Measurements from ENCODE around the gene MPLKIP.
A peak's percentile ranks its signal among the peaks of the same experiment; 100 is the strongest.
"Not testable (repeated sequence)": the region's sequence is repeated elsewhere in the genome, so short reads cannot be mapped to it uniquely, and the experiment has no call there.

MPLKIP gene

GRCh38 chr7:40134428-40135316, at the start of gene MPLKIP, which contains the start of gene SUGCT:
TSS of gene MPLKIP (minus strand) at chr7:40134622. CDS start at chr7:40134567, 55 bp downstream.
TSS of gene SUGCT (plus strand) at chr7:40135005.
- peak; percentile 83 for DNase-seq

- DNase-seq, result no peak
Measured at GRCh38 chr7:40182452-40182851, 48.0 kb upstream of the MPLKIP start.

GRCh38 chr7:40177071-40177470, 42.6 kb upstream of the MPLKIP start:
- DNase-seq, result no peak

DNA sequence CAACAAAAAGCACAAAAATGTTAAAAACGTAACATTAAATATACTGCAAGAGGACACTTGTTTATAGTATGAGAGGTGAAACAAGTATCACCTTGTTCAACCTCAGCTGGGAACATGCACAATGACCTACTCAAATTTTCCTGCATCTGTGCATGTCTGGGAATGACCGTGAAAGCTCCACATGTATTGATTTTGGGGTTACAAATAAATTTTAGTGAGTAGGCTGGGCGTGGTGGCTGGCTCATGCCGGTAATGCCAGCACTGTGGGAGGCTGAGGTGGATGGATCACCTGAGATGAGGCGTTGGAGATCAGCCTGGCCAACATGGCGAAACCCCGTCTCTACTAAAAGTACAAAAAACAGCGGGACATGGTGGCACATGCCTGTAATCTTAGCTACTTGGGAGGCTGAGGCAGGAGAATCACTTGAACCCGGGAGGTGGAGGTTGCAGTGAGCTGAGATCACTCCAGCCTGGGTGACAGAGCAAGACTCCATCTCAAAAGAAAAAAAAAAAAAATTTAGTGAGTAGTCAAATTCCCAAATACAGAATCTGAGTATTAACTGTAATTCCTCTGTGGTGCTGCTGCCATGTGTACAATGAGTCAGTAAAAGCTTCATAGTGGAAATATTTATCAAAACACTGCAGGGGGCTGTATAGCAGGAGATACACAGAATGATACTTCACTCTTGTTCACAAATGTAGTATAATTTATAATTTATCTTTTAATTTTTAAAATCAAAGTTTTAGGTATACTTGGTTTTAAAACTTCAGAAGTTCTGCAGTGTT, 41.5 kb upstream of the MPLKIP start:
- DNase-seq, result no peak

DNA sequence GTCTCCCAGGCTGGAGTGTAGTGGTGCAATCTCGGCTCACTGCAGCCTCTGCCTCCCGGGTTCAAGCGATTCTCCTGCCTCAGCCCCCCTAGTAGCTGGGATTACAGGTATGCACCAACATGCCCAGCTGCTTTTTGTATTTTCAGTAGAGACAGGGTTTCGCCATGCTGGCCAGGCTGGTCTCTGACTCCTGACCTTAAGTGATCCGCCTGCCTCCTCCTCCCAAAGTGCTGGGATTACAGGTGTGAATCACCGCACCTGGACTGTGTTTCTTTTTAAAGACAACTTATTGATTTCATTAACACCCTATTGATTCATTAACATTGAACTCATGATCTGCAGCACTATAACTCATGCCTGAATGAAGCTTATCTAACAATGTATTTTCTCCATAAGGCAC, 40.8 kb upstream of the MPLKIP start:
- not testable (repeated sequence) for DNase-seq

DNA sequence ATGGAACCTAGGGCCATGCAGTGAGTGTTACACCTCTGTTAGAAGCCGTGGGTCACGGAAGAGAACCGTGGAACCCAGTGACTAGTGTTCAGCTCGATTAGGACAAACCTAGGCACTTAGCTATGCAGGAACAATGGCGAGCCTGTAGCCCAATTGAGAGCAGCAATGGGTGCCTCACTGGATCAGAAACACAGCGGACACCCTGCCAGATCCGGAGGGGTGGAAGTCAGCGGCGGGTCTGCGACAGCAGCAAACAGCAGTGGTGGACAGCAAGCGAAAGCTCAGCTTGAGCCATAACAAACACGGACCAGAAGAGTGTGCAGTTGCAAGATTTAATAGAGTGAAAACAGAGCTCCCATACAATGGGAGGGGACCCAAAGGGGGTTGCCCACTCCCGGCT, 38.7 kb upstream of the MPLKIP start:
- DNase-seq, result not testable (repeated sequence)

DNA sequence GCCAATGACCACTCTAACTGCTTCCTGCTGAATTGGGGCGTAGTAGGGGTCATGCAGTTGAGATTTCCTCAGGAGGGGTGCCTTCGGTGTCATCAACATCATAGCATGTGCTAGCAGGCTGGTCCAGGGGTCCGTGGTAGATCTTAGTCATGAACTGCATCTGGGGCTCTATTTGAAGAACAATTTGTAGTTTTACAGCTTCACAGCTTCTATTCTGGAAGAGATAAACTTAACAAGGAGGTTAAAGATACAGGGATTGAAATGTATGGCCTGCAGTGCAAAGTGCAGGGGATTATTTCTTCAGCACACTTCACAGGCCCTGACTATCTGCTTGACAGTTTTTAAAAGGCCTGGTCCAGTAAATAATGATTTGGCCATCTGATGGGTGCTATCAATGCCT, 33.8 kb upstream of the MPLKIP start:
- DNase-seq, result not testable (repeated sequence)

DNA sequence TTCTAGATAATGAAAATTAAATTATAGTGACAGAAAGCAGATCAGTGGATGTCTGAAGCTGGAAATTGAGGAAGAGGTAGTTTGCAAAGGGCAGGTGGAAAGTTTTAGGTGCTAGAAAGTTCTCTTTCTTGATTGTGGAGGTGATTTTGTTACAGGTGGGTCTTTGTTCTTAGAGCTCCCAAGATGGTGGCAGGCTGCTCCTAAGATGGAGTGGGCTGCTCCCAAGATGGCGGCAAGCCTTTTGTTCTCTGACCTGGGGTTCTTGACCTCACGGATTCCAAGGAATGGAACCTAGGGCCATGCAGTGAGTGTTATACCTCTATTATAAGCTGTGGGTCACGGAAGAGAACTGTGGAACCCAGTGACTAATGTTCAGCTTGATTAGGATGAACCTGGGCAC, 32.9 kb upstream of the MPLKIP start:
- DNase-seq, result no peak

- no peak for DNase-seq
Measured at GRCh38 chr7:40165216-40165615, 30.8 kb upstream of the MPLKIP start.

DNA sequence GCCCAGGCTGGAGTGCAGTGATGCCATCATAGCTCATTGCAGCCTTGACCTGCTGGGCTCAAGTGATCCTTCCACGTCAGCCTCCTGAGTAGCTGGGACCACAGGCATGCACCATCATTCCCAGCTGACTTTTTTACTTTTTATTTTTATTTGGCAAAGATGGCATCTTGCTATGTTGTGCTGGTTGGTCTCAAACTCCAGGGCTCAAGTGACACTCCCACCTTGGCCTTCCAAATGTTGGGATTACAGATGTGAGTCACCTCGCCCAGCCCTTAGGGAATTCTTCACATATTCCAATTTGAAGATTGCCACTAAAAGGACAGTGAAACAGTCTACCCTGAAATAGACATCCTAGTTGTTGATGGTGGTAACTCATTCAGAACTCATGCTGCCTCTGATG, 28.1 kb upstream of the MPLKIP start:
- no peak for DNase-seq

DNA sequence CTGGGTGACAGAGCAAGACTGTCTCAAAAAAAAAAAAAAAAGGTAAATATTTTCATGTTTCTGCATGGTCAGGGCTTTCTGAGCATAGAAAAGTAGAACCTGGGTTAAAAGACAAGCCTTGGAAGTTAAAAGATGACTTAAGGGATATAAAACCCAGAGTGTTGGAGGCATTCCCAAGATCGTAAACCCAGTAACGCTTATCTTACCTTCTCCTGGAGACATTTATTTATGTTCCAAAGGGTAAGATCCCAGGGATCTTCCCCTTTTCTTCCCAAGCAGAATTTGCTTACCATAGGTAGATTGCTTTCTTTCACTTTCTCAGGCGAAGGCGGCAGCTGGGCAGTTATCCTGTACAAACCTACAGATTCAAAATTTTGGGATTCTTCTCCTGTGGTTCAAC, 22.6 kb upstream of the MPLKIP start:
- no peak for DNase-seq

DNA sequence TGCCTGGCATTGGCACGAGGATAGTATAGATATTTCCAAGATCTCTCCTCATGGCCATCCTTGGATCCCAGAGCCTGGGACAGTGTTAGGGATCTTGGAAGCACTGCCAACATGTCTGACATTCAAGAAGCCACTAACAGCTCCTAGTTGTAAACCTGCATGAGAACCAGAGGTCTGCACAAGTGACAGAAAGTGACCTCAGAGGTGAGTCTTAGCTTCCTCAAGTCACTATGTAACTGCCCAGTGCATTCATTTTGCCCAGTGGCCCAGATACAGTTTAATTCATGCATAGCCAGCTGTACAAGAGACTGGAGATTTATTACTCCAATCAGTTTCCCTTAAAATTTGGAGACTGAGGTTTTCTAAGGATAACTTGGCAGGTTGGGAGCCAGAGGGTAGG, 17.1 kb upstream of the MPLKIP start:
- no peak for DNase-seq

GRCh38 chr7:40148671-40149070, 14.2 kb upstream of the MPLKIP start:
- no peak for DNase-seq

- DNase-seq, result not testable (repeated sequence)
Measured at GRCh38 chr7:40148247-40148580, 13.8 kb upstream of the MPLKIP start.

DNA sequence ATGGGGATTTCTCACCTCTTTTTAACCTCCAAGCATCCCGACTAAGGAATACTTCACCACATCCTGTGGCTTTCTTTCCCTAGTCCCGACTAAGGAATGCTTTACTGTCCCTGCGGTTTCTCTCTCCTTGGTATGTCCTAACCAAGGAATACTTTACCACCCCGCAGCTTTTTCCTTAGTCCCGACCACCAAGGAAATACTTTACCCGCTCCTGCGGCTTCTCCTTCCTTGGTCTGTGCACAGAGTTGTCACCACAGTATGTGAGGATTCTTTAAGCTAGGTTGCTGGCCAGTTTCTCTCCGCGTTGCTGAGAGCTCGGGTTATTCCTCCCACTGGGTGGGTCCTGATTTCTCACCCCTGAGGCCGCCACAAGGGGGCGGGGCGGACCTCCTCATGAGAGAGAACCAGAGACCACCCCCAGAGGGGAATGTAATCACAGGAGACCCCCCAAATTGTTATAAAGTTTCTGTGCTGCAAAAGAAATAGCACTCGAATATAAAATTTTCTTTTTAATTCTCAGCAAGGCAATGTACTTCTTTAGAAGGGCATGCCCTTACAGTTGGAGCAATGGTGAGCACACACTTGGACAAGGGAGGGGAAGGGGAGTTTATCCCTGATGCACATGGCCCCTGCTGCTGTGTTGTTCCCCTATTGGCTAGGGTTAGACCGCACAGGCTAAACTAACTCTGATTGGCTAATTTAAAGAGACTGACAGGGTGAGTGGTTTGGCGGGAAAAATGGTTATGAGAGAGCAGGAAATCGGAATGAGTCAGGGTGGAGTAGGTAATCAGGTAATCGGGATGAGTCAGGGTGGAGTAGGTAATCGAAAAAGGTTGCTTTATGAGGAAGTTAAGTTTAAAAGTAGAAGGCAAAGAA, 13.2 kb upstream of the MPLKIP start:
- no peak for DNase-seq

DNA sequence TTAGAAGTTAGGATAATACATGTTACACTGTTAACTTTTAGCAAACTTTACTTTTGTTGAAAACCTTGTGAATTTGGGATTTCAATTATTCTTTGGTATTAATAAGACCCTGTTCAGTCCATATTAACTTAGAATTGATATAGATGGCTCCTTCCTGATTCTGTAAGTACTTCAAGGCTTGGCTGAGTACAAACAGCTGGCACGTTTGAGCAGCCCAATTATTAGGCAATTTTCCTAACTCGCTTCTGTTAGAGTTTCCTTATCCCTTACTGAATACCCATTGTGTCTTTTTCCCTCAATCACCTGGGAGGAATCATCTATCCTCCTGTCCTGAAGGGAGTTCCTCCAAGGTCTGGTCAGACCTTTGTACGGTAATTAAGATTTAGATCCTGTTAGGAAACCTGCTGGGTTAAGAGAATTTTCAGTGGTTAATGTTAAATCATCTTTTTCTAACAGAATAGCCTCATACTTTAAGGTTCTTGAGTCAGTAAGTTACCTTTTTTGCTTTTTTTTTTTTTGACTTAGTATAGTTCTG, 11.2 kb upstream of the MPLKIP start:
- not testable (repeated sequence) for DNase-seq

DNA sequence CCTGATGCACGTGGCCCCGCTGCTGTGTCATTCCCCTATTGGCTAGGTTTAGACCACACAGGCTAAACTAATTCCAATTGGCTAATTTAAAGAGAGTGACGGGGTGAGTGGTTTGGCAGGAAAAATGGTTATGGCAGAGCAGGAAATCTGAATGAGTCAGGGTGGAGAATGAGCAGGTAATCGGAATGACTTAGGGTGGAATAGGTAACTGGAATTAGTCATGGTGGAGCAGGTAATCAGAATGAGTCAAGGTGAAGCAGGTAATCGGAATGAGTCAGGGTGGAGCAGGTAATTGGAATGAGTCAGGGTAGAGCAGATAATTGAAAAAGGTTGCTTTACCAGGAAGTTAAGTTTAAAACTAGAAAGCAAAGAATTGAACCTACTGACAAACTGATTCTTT, 7.5 kb upstream of the MPLKIP start:
- DNase-seq, result not testable (repeated sequence)

GRCh38 chr7:40139891-40140290, 5.5 kb upstream of the MPLKIP start:
- DNase-seq, result not testable (repeated sequence)

- DNase-seq, result no peak
Measured at GRCh38 chr7:40138973-40139372, 4.6 kb upstream of the MPLKIP start.

DNA sequence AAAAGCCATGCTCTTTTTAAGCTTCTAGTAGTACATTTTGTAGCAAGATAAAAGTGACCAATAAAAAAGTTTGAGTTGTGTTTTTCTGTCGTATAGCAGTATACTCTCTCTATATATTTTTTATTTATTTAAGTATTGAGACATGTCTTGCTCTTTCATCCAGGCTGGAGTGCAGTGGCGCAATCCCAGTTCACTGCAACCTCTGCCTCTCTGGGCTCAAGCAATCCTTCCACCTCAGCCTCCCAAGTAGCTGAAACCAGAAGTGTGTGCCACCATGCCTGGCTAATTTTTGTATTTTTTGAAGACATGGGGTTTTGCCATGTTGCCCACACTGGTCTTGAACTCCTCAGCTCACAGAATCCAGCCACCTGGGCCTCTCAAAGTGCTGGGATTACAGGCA, 3.1 kb upstream of the MPLKIP start:
- no peak for DNase-seq

DNA sequence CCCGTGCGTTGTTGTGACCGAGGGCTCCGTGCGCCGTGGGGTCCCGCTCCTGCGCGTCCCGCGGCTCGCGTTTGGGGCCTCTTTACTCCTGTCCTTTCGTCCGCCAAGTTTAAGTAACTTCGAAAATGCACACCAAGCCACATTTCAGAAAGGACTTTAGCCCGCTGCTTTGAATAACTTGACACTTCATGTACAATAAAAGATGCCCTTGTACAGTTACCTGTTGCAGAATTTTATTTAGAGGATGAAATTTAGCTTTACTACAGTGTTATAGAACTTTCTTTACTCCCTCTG, 842 bp upstream of the MPLKIP start:
- DNase-seq, result no peak

GRCh38 chr7:40133561-40134427, 628 bp downstream of the MPLKIP start:
- DNase-seq, result no peak
